Measurements from ENCODE around the gene DNAJB11.

- TF ChIP-seq, protein P1, sequence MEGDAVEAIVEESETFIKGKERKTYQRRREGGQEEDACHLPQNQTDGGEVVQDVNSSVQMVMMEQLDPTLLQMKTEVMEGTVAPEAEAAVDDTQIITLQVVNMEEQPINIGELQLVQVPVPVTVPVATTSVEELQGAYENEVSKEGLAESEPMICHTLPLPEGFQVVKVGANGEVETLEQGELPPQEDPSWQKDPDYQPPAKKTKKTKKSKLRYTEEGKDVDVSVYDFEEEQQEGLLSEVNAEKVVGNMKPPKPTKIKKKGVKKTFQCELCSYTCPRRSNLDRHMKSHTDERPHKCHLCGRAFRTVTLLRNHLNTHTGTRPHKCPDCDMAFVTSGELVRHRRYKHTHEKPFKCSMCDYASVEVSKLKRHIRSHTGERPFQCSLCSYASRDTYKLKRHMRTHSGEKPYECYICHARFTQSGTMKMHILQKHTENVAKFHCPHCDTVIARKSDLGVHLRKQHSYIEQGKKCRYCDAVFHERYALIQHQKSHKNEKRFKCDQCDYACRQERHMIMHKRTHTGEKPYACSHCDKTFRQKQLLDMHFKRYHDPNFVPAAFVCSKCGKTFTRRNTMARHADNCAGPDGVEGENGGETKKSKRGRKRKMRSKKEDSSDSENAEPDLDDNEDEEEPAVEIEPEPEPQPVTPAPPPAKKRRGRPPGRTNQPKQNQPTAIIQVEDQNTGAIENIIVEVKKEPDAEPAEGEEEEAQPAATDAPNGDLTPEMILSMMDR (conservative IDR thresholded peaks at IDR 0.05; ENCODE audit: low read length) = peak; percentile 62
- TF ChIP-seq EZH2phosphoT487 (IDR thresholded peaks at IDR 0.05; ENCODE audit: borderline replicate concordance) = no peak
Observed at GRCh38 chr3:186529201-186529999, 41.1 kb upstream of the DNAJB11 start.

Data from Loucy (cell line).